GM19372 (cell line): Measurements from ENCODE around the gene HOXB2.
"Not testable (repeated sequence)": the region's sequence is repeated elsewhere in the genome, so short reads cannot be mapped to it uniquely, and the experiment has no call there.

Source experiments
- ATAC-seq: cut with Tn5 transposase; IDR thresholded peaks from one replicate; pipeline ENCODE4 v1.9.1; 2021; ENCODE audit warnings: mild to moderate bottlenecking, low read depth, moderate library complexity; ENCODE audit not compliant: unreplicated experiment

The HOXB2 gene

DNA sequence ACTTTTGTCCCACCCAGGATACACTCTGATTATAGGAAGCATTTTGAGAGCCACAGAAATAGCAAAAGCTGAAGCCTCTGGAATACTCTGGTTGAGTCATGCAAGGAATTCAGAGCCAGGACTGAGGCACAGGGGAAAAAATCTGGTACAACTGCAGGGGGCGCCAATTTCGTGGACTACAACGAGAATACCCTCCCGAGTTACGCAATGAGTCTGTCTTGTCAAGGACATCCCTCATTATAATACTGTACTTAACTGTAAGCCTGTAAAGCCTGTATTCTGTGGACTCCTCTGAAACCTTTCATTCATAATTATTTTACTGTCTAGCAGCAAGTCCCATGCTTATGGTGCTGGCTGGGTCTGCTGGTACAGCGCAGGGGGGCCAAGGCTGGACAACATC, 21.9 kb downstream of the HOXB2 start:
- no peak for ATAC-seq

DNA sequence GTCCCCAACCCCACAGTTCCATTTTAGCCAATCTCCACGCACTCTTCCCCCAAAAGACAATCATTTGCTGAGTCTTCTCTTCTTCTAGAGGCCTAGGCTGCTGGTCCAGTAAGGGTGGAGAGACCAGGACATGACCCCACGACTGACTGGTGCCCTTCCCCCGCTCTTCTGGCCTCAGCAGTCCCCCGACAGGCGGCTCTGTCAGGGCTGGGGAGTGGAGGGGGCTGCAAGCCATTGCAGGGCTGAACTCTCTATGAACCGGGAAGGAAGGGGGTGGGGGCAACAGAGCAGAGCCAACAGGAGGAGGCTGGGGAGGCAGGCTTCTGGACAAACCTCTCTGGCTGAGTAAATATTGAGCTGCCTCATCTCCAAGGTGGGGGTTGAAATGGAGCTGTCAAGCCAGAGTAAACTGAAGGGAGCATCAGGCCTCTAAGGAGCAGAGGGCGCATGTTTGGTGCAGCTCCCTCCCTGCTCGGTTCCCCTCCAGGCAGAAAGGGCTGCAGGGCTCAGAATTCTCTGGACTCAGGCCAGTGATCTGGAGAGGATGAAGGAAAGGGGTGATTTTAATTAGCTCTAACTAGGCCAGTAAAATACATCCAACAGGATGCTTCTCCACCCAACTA, 22.8 kb downstream of the HOXB2 start:
- no peak for ATAC-seq

DNA sequence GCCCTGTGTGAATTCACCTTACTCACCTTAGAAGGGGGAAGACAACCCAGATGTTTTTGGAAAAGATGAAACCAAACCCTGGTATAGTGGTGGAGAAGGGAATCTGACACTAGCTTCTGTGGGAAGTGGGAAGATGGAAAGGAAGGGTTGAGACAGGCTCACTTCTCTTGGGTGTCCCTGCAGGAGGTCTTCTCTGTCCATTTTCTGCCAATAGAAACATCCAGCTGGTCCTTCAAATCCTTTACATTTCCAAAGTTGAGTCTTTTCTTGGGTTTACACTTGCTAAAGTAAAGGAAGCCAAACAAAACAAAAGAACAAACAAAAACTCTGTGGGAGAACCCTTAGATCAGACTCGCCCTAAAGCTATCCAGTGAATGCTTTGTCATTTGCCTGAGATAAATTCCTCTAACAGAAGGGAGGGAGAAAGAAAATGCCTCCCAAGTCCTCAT, 24.3 kb downstream of the HOXB2 start:
- no peak for ATAC-seq

DNA sequence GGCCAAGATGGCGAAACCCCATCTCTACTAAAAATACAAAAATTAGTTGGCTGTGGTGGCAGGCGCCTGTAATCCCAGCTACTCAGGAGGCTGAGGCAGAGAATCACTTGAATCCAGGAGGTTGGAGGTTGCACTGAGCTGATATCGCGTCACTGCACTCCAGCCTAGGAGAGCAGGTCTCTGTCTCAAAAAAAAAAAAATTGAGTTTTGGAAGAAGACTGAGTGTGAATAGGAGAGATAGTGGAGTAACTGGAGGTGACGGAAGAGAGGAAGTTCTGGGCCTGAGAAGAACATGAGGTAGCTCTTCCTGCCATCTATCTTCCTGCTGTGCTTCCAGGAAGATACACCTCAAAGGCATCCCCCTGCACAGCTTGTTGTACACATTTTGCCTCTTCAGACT, 25.5 kb downstream of the HOXB2 start:
- ATAC-seq, result no peak

DNA sequence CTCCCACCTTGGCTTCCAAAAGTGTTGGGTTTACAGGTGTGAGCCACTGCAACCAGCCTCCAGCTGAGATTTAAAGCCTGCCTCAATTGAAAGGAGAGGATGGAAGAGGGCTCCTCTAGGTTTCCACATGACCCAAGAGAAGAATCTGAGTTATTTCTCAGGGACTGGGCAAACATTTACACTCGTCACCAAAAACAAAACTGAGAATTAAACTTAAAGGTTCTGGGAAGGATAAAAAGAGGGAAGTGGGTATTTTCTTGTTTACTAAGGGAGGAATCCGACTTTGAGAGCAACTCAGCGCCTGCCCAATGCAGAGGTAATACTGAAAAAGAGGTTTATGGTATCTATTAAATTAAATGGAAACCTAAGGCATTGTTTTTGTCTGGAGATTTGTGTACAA, 27.4 kb downstream of the HOXB2 start:
- ATAC-seq, result no peak

DNA sequence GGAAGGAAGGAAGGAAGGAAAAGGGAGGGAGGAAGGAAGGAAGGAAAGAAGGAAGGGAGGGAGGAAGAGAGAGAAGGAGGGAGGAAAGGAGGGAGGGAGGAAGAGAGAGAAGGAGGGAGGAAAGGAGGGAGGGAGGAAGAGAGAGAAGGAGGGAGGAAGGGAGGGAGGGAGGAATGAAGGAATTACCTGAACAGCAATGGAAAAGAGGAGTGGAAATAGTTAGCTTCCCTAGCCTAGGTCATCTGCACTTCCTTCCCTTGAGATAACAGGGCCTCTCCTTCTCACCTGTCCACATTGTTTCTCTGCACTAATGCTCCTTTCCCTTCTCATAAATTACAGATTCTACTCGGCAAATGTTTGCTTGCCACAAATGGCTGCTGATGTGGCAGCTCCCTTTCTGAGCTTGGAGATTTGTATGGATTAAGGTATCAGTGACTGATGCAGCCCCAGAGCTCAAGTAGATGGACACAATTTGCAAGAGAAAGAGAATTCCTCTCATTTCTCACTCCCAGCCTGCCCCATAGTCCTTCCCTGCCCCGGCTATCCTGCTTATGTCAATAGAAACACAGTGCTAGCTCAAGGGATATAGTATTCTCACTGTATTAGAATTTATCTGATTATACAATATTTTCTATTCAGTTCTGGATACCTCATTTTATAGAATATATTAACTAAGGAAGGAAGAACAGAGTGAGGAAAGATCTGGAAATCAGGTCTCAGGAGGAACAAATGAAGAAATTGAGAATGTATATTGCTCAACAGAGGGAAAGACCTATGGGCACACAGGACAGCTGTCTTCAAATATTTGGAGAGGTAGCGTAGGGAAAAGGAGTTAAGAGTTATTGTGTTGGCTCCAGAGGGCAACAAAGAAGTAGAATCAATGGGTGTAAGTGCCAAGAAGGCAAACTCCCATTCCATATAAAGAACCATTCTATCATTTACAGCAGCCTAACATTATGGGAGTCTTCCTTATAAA, 28.7 kb downstream of the HOXB2 start:
- no peak for ATAC-seq

DNA sequence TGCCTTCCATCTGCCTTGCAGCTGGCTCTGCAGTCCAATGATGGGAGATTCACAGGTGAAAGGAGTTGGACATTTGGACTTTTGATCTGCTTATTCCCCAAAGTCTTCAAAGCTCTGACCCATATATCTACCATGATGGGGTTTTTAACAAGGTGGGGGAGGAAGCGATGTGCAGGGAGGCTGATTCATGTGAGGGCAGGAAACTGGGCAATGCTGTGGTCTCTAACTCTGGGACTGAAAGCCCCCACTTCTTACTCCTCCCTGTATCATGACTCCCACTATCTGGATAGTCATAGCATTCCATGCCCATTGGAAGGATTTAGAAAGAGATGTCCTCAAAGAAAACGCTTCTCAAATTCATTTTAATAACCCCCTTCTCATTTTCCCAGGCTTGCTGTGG, 30.4 kb downstream of the HOXB2 start:
- ATAC-seq, result no peak

DNA sequence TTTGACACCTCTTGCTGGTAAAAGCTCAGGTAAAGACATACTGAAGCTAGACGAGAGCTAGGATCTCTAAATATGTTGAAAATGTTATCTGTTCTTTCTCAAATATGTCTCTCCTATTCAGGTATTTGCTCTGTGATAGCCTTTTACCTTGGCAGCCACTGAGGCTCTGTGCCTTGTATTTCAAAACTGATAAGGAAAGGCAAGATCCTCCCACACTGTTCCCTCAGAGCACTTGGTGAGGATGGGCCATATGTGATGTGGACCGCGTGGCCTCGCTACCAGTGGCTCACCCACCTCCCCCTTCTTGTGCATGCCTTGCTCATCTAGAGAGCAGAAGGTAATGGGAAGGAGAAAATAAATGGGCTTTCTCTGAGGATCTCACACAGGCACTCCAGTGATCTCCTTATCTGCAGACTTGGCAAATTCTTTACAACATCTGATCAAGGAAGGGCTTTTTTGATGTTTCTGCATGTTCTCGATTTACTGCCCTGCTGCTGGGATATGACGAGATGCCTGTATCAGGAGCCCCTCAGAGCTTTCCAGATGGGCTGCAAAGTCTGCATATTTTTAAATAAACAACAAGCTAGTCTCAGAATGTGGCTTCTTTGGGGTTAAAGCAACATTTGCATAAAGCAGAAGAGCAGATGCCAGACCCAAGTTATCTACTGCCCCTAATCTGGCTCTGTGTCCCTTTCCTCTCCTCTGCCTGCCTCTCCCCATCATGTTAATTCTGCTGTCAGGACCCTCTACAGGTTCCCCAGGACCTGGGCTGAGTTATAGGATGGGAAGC, 31.0 kb downstream of the HOXB2 start:
- no peak for ATAC-seq

DNA sequence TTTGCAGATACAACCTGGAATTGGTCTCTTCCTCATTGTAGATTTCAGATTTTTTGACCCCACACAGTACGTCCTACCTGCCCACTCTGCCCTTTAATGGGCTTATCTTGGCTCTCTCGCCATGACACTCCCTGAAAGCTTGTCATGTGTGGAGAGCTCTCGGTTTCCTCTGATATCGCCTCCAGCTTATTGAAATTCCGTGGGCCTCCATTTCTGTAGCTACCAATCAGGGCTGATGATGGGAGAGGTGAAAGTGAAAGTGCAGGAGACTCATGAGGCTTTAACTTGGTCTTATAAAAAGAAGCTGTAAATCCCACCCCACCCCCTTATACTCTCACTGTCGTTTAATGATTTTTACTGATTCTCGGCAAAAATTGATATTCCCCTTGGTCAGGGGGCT, 31.8 kb downstream of the HOXB2 start:
- ATAC-seq, result no peak

DNA sequence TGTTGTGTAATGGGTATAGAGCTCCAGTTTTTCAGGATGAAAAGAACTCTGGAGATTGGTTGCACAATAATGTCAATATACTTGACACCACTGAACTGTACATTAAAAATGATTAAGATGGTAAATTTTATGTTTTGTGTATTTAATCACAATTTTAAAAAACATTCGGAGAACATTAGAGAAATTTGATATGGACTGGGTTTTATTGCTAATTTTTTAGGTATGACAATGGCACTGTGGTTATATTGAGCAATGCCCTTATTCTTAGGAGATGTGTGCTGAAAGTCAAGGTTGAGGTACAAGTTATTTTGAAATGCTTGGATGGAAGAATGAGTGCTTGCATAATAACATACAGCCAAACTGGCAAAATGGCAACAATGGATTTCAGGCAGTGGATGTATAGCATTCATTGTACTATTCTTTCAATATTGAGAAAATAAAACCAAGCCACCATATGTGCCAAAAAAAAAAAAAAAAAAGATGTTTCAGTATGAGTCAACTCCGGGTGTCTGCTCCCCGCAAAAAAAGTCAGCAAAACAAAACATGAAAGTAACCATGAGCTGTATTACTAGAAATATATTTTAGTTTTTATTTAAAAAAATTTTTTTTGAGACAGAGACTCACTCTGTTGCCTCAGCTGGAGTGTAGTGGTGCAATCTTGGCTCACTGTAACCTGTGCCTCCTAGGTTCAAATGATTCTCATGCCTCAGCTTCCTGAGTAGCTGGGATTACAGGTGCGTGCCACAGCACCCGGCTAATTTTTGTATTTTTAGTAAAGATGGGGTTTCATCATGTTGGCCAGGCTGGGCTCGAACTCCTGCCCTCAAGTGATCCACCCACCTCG, 33.9 kb downstream of the HOXB2 start:
- no peak for ATAC-seq

DNA sequence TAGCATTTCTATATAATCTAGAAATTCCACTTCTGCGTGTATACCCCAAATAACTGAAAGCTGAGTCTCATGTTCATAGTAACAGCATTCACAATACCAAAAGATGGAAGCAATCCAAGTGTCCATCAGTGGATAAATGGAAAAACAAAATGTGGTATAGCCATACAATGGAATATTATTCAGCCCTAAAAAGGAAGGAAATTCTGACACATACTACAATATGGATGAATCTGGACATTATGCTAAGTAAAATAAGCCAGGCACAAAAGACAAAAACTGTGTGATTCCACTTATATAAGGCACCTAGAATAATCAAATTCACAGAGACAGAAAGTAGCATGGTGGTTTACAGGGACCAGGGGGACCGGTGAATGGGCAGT, 34.5 kb downstream of the HOXB2 start:
- no peak for ATAC-seq

DNA sequence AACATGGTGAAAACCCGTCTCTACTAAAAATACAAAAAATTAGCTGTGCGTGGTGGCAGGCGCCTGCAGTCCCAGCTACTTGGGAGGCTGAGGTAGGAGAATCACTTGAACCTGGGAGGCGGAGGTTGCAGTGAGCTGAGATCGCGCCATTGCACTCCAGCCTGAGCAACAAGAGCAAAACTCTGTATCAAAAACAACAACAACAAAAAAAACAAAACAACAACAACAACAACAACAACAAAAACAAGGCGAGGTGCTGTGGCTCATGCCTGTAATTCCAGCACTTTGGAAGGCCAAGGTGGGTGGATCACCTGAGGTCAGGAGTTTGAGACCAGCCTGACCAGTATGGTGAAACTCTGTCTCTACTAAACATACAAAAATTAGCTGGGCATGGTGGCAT, 35.2 kb downstream of the HOXB2 start:
- ATAC-seq, result not testable (repeated sequence)

DNA sequence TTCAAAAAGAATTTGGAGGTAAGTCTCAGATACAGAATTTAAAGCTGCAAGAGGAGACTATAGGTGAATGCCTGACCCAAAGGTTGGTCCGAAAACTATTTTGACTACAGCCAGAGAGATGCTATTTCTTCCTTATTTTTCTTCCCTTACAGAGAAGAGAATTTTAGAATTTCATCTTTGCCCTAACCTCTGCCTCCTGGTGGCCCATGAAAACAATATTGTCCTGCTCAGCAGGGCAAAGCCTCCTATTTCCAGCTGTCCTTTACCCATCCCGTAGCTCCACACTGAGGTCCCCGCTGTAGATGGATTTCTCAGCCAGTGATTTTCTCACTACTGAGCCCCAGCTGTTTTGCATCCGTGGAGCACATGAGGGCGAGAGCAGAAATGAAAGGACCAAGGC, 38.7 kb downstream of the HOXB2 start:
- no peak for ATAC-seq

DNA sequence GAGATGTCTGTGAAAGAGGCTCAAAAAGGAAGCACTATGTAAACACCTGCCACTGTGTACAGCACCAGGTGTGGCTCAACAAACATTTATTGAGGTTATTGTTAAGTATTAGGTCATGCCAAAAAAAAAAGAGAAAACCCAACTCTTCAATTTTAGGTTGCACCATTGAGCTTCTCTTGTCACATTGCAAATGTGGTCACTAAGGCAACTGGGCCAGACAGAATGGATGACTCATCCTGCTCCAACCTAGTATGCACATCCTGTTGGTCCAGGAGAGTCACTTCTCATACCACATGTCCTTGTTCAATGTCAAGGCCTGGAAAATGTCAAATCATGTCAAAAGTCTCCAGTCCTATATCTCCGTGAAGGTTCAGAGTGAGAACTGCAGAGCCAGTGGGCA, 39.1 kb downstream of the HOXB2 start:
- no peak for ATAC-seq

DNA sequence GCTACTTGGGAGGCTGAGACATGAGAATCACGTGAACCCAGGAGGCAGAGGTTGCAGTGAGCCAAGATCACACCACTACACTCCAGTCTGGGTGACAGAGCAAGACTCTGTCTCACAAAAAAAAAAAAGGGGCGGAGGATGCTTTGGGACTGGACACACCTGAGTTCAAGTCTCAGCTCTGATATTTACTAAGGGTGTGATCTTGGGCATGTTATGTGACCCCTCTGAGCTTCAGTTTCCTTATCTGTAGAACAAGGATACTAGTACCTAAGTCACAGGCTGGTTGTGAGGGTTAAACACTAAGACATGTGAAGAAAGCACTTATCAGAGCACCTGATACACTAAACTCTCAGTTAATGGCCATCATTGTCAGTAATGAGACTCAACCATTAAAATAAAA, 40.0 kb downstream of the HOXB2 start:
- ATAC-seq, result no peak

DNA sequence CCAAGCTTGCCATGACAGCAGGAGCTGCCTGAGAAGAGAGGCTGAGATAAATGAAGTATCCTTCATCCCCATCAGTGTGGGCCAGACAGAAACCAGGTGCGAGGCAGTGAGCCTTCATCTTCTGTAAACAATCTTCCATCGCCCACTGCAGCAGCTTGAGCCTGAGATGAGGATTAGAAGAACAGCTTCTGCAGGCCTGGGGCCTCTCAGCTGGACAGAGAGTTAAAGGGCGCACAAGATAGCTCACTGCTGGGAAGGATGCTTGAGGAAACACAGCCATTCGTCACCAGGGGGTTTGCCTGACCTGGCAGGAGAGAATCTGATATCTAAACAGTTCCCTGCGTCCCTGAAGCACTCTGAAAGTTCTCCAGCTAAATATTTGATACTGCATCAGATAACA, 41.2 kb downstream of the HOXB2 start:
- ATAC-seq, result no peak

DNA sequence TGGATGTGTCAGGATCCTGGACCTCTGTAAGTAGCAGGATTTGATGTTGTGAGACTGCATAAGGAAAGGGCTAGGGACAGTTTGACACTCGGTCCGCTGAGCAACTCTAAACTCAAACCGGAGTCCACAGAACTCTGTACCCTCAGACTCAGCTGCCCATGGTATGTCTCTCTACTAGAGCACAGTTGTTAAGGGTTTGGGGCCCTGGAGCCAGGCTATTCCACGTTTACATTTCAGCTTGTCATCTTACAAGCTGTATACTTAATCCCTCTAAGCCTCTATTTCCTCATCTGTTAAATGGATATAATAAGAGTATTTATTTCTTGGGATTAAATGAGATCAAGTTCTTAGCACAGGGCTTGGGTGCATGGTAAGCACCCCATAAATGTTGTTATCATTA, 42.0 kb downstream of the HOXB2 start:
- no peak for ATAC-seq

DNA sequence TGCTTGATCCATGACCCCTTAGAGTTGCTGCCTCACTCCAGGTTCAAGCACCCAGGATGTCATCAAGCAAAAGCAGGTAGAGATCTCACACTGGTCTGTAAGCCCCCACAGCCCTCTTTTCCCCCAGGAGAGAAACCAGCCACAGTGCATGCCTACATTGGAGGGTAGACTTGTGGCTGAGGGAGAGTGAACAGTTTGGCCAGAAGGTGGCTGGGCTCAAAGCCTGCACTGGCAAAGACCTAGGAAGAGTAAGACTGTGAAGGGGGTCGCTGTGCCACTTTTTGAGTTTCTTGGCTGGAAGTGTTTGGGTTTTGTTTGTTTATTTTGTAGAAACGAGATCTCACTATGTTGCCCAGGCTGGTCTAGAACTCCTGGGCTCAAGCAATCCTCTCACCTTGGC, 42.6 kb downstream of the HOXB2 start:
- ATAC-seq, result no peak

DNA sequence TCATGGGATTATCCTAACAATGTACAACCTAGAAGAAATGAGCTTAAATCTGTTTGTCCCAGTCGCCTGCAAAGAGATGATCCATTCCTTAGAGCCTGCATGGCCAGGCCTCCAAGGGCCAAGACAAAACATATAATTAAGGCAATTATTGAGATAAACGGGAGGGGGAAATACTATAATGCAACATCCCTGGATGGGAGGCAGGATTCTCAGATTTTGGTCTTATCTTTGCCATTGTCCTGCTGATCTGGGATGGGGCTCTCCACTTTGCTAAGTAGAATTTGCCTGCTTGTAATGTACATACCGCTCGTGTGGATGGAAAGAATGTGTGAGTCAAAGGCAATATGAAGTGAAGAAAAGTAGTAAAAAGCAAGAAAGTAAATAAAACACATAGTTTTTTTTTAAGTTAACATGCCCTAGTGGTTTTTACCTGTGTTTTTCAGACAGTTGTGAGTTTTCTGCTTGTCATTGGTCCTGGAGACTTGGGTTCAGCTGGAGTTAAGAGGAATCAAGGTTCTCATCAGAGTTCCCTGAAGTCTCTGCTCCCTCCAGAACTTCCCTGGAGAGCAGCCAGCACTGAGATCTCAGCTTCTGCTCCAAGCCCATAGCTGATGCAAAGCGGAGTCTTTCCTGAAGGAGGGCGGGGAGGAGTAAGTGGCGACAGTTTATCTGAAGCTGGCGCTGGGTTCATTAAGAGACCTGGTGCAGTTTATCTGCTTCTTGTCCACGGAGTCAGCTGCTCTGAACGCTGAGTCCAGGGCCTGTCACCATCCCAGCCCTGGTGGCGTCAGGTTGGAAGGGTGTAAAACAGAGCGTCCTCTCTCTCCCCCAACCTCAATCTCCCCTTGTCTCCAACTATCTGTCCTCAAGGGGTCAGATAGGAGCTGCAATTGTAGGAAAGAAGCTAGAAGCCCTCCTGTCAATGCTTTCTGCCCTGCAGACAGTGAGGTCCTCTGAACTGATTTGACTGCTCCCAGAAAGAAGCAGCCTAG, 44.2 kb downstream of the HOXB2 start:
- no peak for ATAC-seq
